ENCODE results near the gene HDAC4. TPM values are rescaled to one million over a fixed set of nuclear protein-coding genes. Genes with fewer than 3 reads are reported as not detected.
A peak's percentile ranks its signal among the peaks of the same experiment; 100 is the strongest.

HDAC4 gene
- total RNA-seq, 1 experiment from 2014 or later, result 16.0 TPM

- DNase-seq (ENCODE audit: low spot score), result no peak
Observed at GRCh38 chr2:239036819-239037558, 363.8 kb downstream of the HDAC4 start.

GRCh38 chr2:239035997-239036731, 364.7 kb downstream of the HDAC4 start:
- peak; percentile 15 for DNase-seq (ENCODE audit: low spot score)

- peak; percentile 44 for DNase-seq (ENCODE audit: low spot score)
Observed at GRCh38 chr2:239035361-239035814, 365.4 kb downstream of the HDAC4 start.

GRCh38 chr2:239034561-239035341, 366.1 kb downstream of the HDAC4 start:
- no peak for DNase-seq (ENCODE audit: low spot score)

DNA sequence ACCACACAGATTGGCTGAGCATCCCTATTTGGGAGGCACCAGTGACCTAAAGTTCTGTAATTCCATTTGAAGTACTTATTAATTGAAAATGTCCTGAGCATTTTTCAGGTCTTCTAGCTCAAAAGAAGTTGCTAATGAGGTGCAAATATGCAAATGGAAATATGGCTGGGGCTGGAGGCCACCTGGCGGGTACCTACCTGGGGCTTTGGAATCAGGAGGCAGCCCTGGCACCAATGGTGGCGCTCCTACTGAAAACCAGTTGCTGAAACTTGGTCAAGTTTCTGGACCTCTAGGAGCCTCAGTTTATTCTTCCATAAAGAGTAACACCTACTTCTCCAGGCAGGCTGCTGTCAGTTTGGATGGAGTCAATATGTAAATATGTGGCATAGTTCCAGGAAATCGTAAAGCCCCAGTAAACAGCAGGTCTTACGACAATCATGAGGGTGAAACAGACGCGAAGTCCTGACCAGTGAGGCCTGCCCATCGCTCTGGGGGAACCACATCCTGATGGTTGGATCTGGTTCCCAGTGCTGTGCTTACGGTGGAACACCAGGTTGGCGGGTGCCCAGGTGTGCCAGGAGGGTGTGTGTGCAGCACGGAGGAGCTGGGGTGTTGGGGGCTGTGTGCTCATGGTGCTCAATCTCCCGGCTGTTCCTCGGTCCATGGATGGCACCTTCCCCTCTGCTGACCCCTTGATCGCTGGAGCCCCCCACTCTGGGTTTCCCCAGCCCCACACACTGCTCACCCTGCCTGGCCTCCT, 366.8 kb downstream of the HDAC4 start:
- no peak for DNase-seq (ENCODE audit: low spot score)

GRCh38 chr2:239029958-239030357, 370.9 kb downstream of the HDAC4 start:
- DNase-seq (ENCODE audit: low spot score), result no peak

GRCh38 chr2:239028253-239028619, 372.6 kb downstream of the HDAC4 start:
- no peak for DNase-seq (ENCODE audit: low spot score)

GRCh38 chr2:239027391-239028252, 373.2 kb downstream of the HDAC4 start:
- DNase-seq (ENCODE audit: low spot score), result no peak

DNA sequence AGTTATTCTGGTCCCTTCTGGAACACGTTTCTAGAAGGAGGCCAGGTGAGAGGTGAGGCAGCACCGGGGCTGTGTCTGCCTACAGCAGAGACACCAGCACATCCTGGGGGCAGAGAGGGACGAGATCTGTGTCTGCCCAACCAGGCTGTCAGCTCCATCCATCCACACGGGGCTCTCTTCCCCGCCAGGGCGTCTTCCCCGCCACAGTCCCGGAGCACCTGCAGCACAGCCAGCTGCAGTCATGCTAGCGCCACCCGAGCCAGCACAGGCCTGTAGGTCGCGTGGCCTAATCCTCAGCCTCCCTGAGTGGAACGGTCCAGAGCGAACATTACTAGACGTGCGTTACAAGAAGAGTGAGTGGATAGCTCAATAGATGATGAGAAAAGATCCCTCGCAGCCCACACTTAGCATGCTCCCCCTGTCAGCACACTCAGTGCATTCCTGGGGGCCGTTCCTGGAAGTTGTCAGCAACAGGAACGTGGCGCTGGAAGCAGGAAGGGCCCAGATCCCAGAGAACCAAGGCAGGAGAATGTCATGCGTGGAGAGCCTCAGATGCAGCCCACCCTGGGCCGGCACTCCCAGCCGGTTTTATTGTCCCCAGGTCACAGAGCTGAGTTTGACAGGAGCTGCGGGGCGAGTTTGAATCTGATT, 374.0 kb downstream of the HDAC4 start:
- DNase-seq (ENCODE audit: low spot score), result no peak

- DNase-seq (ENCODE audit: low spot score), result no peak
Observed at GRCh38 chr2:239025951-239026461, 374.8 kb downstream of the HDAC4 start.

- DNase-seq (ENCODE audit: low spot score), result no peak
Observed at GRCh38 chr2:239025096-239025801, 375.6 kb downstream of the HDAC4 start.

DNA sequence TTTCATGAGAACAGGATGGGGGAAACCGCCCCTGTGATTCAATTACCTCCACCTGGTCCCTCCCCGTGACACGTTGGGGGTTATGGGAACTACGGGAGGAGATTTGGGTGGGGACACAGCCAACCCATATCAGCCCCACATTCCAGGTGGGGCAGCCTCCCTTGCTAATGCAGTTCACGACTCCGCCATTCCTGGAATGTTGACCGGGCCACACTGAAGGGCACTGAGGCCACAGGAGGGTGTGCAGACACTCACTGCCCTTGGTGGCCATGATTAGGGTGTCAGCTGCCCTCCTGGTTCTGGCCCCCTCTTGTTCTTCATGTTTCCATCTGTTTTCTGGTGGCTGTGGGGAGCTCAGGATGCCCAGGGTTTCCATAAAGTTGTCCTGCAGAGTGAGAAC, 376.6 kb downstream of the HDAC4 start:
- no peak for DNase-seq (ENCODE audit: low spot score)

DNA sequence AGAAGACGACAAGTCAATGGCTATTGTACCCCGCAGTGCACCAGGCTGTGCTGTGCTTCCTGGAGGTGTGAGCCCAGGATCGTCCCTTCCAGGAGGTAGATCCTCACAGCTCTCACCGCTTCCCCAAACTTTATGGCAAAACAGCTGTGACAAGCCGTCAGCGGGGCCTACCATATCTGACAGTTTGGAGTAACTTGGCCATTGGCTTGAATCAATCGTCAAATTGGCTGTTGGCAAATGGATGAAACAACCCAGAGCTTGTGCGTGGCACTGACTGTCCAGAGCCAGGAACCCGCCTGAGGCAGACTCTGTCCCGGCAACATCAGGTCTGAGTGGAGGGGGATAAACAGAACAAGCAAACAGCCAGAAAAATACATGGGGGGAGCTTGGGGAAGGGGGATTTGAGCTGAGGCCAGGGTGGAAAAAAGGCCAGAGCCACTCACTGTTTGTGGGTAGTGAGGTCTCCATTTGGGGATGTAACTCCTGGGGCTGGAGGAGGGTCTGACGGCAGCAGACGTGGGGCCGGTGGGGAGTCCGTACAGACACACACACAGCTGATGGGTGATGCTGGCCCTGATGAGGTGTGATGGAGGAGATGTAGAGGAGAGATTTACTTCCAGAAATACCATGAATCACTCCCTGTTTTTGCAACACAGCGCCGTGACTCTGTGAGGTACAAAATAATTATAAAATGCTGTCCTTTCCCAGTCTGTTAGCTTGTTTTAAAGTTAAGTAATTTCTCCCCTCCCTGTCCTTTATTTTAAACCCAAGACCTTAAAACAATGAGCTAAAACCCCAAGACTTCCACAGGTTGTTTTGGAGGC, 378.2 kb downstream of the HDAC4 start:
- DNase-seq (ENCODE audit: low spot score), result no peak

- DNase-seq (ENCODE audit: low spot score), result no peak
Observed at GRCh38 chr2:239021651-239022436, 379.0 kb downstream of the HDAC4 start.

DNA sequence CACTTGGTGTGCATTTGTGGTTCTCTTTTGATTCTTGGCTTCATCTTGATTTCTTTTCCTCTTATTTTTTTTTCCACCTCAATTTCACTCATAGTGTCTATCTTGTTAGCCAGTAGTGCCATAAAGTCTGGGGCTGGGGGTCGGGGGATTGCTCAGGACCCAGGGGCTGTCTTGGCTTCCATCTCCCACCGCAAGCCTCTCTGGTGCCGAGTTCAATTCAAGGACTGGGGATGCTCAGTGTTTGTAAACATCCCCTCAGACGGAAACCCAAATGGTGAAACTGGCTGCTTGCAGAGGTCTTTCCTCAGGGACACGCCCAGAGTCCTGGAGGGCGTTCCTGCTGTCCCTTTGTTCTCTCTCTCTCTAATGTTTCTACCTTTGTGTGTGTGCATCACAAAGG, 379.6 kb downstream of the HDAC4 start:
- DNase-seq (ENCODE audit: low spot score), result no peak

- no peak for DNase-seq (ENCODE audit: low spot score)
Observed at GRCh38 chr2:239020541-239021041, 380.2 kb downstream of the HDAC4 start.

DNA sequence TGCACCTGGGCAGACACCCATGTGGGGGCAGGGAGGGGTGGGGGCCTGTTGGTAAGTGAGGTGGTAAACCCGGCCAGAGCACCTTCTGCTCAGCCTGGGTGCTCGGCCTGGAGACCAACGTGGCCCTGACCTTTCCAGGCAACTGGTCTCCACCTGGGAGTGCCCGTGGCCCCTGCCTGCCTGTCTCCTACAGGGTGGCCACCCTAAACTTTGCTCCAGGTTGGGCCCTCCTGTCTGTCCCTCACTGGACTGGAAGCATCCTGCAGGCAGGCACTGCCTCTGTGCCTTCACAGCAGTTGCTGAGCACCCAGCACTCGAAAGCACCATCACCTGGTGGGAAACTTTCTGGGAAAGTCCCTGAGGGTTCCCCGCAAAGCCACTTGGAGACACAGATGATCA, 381.6 kb downstream of the HDAC4 start:
- DNase-seq (ENCODE audit: low spot score), result no peak

All from HT-29 (cell line).